Measurements from ENCODE around the gene SPR.

Gene SPR

DNA sequence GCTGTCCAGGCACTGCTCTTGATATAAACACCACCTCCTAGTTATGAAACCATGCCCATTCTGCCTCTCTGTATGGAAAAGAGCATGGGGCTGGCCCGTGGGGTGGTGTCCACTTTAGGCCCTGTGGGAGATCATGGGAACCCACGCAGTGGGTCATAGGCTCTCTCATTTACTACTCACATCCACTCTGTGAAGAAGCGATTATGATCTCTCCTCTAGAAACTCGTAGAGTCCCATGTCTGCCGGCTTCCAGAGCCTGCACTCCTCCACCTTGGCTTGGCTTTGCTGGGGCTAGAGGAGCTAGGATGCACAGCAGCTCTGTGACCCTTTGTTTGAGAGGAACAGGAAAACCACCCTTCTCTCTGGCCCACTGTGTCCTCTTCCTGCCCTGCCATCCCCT is 46.0 kb downstream of the SPR start:
- DNase-seq: no peak

- no peak for DNase-seq
These were observed 46.5 kb downstream of the SPR start for GRCh38 chr2:72933646-72934151.

GRCh38 chr2:72934683-72935610 is 47.7 kb downstream of the SPR start:
- no peak for DNase-seq

- DNase-seq: no peak
These were observed 48.4 kb downstream of the SPR start for GRCh38 chr2:72935611-72935957.

DNA sequence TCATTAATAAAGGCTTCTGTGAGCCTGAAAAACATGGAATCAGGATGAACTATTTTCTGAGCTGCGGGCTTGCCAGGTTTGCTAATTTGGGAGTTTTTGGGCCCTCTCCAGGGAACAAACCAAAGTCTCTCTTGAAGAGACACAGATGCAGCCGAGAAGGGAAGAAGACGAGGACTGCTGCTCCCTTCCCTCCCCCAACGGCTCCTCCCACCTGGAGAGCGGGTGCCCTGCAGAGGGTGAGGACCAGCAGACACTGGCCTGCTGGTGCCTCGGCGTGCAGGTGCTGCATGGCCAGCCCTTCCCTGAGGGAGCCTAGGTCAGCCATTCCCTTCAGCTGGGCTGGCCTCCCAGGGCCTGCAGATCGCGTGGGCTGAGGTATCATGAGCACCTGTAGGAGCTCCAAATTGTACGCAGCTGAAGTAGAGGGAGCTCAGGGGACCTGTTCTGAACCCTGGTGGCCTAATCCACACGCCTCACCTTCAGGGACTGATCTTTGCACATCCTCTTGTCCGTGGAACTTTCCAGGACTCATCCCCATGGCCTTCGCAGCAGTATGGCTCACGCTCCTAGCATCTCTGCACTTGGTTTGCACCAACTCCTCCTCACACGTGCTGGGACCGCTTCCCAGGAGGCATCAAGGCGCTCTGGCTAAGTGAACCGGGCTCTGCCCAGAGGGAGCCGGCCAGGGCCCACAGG is 49.6 kb downstream of the SPR start:
- no peak for DNase-seq

- no peak for DNase-seq
These were observed 50.1 kb downstream of the SPR start for GRCh38 chr2:72937356-72937669.

- no peak for DNase-seq
These were observed 51.2 kb downstream of the SPR start for GRCh38 chr2:72938455-72938854.

DNA sequence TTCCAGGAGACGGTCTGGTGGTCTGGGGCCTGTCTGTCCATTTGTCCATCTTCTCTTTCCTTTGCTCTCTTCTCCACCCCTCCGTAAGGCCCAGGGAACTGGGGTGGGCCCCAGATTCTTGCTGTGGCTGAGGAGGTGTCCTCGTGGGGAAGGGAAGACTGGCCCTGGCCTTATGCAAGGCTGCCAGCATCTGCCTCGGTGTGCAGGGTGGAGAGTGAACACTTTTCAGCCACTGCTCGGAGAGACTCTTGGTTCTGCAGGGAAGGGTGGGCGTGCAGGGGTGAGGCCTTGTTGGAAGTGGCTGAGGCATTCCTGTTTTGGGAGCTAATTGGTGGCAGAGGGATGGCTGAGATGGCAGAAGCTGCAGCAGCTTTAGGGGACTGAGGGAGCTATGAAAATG is 53.2 kb downstream of the SPR start:
- no peak for DNase-seq

DNA sequence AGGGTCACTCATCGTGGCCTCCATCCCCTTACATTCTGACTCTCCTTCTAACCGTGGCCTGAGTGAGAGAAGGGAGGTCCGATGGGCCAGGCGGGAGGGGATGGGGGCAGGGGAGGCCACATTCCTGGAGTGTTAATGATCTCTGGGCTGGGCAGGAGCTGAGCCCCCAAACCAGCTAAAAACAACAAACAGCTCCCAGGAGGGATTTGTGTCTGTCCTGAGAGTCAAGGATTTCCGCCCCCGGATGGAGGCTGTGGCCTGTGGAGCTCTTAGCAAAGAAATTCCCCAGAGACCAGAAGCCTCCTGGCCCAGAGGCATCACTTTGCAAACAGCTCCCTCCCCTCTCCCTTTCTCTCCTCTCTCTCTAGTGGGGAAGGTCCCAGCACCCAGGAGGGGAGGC is 53.6 kb downstream of the SPR start:
- DNase-seq: no peak

Data from stimulated activated CD4-positive, alpha-beta T cell treated with anti-CD3 and anti-CD28 coated beads, Interleukin-12 subunit alpha, Interleukin-12 subunit beta, amount 100 ng/mL, for 4 hours (primary cell).